ENCODE results near the gene EEIG1.

EEIG1 gene

DNA sequence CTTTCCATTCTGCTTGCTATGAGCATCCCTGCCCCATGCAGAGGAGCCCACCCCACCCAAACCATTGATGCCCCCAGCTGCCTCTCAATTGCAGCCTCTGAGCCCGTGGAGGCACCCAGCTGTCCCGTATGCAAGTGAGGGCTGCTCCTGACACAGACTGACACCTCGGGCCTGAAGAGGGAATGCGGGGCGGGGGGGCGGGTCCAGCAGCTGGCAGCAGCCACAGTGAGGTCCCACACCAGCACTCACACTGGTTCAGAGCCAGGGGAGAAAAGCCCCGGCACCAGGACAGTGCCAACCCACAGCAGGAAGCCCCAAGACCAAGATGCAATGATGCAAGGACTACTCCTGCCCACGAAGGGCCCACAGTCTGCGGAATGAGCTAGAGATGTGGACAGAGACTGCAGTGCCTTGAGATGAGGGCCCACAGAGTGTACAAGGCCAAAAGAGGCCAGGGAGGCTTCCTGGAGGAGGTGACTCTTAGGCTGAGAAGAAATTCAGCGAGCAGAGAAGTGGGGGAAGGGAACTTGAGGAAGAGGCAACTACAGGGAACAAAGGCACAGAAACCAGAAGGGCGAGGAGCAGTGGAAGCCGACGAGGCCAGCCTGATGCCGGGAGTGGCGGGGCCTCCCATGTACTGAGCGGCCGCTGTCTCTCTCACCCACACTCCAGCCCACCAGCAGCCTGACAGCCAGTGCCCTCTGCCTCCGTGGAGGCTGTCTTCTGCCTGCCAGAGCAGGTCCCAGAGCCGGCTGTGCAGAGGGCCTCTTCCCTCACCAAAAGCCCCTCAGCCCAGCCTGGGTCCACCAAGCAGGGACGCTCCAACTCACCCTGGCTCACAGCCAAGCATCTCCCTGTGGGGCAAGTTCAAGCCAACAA, 9.2 kb downstream of the EEIG1 start:
- H3K27me3 Mint-ChIP-seq (ENCODE audit: low read depth, poor library complexity) = no peaks in the 10 kb centered on the region
- DNase-seq = no peak
- no peaks in the 10 kb centered on the region for H3K36me3 Mint-ChIP-seq (ENCODE audit: low read depth)
- H3K9me3 Mint-ChIP-seq = no peaks in the 10 kb centered on the region
- peaks cover 95% of the 10 kb centered on the region for H3K4me1 Mint-ChIP-seq
- H3K4me3 Mint-ChIP-seq = peak overlapping the region; percentile 57
- no peak overlapping the region for H3K27ac Mint-ChIP-seq
- TF ChIP-seq, protein P1, sequence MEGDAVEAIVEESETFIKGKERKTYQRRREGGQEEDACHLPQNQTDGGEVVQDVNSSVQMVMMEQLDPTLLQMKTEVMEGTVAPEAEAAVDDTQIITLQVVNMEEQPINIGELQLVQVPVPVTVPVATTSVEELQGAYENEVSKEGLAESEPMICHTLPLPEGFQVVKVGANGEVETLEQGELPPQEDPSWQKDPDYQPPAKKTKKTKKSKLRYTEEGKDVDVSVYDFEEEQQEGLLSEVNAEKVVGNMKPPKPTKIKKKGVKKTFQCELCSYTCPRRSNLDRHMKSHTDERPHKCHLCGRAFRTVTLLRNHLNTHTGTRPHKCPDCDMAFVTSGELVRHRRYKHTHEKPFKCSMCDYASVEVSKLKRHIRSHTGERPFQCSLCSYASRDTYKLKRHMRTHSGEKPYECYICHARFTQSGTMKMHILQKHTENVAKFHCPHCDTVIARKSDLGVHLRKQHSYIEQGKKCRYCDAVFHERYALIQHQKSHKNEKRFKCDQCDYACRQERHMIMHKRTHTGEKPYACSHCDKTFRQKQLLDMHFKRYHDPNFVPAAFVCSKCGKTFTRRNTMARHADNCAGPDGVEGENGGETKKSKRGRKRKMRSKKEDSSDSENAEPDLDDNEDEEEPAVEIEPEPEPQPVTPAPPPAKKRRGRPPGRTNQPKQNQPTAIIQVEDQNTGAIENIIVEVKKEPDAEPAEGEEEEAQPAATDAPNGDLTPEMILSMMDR (IDR thresholded peaks at IDR 0.05) = no peak

DNA sequence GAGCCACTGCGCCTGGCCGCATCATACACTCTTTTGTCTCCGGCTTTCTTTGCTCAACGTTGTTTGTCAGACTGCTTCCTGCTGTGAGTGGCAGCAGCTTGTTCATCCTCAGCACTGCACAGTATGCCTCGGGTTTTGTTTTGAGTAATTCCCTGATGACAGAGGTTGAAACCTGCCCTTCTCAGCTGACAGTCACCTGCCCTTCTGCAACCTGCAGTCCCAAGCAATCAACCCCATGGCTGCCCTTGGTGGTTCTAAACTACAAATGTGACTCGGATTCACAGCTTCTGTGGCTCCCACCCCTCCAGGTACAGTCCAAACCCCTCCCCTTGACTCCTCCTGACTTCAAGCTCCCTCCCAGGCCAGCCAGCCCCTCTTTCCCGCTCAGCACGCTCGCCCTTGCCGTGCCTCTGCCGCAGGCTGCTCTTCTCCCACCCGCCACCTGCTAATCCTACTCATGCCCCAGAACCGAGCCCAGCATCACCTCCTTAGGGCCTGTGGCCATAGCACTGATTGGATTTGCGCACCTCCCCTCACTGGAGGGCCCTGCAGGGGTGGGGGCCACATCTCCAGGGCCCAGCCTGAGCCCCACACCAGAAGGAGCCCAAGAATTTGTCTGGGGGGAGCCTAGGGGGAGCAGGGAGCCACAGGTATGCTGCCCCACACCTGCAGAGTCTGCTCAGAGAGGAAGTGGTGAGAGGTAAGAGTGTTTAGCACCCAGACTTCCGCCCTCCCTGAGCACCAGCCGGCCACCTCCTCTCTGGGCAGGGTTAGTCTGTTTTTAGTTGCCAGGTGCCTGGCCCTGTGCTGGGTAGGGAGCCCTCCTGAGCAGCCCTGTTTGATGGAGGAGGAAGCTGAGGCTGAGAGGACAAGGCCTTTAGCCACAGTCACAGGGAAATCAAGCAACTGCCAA, 10.1 kb downstream of the EEIG1 start:
- Mint-ChIP-seq H3K4me3 (no peak overlapping the region), H3K9me3 (no peaks in the 10 kb centered on the region), H3K27ac (no peak overlapping the region), H3K27me3 (ENCODE audit: low read depth, poor library complexity) (no peaks in the 10 kb centered on the region), H3K4me1 (peaks cover 95% of the 10 kb centered on the region), H3K36me3 (ENCODE audit: low read depth) (no peaks in the 10 kb centered on the region)
- TF ChIP-seq, protein P1 (IDR thresholded peaks at IDR 0.05) = no peak
- no peak for DNase-seq

DNA sequence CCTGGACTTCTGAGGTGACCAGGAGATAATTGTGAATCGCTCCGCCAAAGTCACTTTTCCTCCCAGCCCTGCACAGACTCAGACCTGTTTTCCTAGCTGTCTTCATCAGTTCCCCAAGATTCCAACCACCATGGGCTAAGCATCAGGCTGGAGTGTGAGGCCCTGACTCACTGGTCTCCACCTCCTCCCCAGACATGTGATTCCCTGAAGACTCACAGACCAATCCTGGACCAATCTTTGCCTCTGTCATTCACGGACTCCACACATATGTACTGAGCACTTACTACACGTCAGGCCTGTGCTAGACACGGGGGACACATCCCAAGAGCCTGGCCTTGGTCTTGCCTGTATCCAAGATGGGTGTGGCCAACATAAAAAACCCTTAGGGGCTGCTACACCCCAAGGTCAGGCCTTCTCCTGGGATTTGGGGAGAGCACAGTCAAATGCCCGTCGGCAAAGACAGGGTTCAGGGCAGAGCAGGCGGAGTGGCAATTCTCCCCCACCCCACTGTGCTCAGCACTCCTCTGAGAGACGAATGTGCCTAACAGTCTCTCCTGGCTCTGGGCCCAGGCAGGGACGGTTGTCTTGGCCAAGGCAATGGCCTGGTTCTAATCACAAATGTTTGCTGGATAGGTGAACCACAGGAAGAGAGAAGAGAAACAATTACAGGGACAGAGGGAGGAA, 11.9 kb downstream of the EEIG1 start:
- Mint-ChIP-seq H3K27me3 (ENCODE audit: low read depth, poor library complexity) (no peaks in the 10 kb centered on the region), H3K36me3 (ENCODE audit: low read depth) (no peaks in the 10 kb centered on the region), H3K27ac (peak overlapping the region; percentile 58), H3K9me3 (no peaks in the 10 kb centered on the region), H3K4me3 (peak overlapping the region; percentile 25), H3K4me1 (peaks cover 95% of the 10 kb centered on the region)
- no peak for DNase-seq
- TF ChIP-seq, protein P1 (IDR thresholded peaks at IDR 0.05) = no peak

DNA sequence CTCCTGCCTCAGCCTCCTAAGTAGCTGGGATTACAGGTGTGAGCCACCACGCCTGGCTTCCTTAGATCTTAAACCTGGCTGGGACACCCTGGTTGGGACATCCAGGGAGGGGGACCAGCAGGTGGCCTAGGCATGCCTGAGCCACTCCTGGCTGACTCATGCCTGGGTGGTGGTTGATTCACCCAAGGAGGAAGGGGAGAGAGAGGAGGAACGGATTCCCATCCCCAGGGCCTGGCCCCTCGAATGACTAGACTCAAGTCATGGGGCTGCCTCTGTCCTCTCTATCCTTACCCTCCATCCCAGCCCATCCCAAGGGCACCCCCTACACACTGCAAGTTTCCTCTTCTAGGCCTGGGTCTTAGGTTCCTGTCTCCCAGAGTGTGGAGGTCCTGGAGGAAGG, 12.7 kb downstream of the EEIG1 start:
- Mint-ChIP-seq H3K27me3 (ENCODE audit: low read depth, poor library complexity) (no peaks in the 10 kb centered on the region), H3K27ac (no peak overlapping the region), H3K36me3 (ENCODE audit: low read depth) (no peaks in the 10 kb centered on the region), H3K4me1 (peaks cover 99% of the 10 kb centered on the region), H3K9me3 (no peaks in the 10 kb centered on the region), H3K4me3 (no peak overlapping the region)
- no peak for DNase-seq
- TF ChIP-seq, protein P1 (IDR thresholded peaks at IDR 0.05) = no peak

DNA sequence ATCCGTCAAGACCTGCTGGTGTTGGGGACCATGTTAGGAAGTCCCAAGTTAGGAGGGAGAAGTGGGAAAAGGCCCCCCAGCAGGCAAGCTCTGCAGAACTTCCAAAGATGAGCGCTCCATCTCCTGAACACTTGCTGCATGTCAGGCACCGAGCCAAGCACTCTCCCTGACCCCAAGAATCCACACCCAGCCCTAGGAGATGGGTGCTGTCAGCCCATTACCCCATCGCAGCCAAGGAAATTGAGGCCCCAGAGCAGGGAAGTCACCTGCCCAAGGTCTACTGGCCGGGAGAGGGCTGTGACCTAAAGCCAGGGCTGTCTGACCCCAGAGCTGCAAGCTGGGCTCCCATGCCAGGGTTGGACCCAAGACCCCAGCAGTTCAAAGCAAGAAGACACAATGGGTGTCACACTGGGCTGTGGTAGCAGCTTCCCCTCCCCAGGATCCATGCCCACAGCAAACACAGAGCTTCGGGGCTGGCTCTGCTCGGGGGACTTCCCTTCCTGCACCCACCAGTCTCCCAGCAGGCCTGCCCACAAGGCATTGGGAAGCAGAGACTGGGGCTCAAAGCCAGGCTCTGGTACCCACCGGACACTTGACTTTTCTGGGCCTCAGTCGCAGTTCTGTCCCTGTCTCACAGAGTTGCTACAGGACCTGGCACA, 13.5 kb downstream of the EEIG1 start:
- Mint-ChIP-seq H3K9me3 (no peaks in the 10 kb centered on the region), H3K36me3 (ENCODE audit: low read depth) (no peaks in the 10 kb centered on the region), H3K4me3 (no peak overlapping the region), H3K4me1 (peaks cover 99% of the 10 kb centered on the region), H3K27me3 (ENCODE audit: low read depth, poor library complexity) (peaks cover 4% of the 10 kb centered on the region), H3K27ac (no peak overlapping the region)
- no peak for DNase-seq
- TF ChIP-seq, protein P1 (IDR thresholded peaks at IDR 0.05) = no peak
